A673 (cell line): ENCODE results near the gene TTC38. TPM values are rescaled to one million over a fixed set of nuclear protein-coding genes. Genes with fewer than 3 reads are reported as not detected.

ENCODE experiments used
- BruUV-seq: library from RNA; stranded (reverse); fragments of 400-500 nt; replicated peaks from 2 replicates; lab custom pipeline; 2021; lab: Mats Ljungman, UMichigan
- CTCF ChIA-PET: fragments of 300-600 bp; sonication (Branson Sonifier 250); formaldehyde crosslinking; loops from one replicate; lab custom pipeline; 2022; ENCODE audit warnings: antibody characterized with exemption; lab: Charles Lee
- POLR2A ChIA-PET: fragments of 300-600 bp; sonication (Branson Sonifier 250); formaldehyde crosslinking; loops from one replicate; lab custom pipeline; 2022; ENCODE audit warnings: antibody characterized with exemption; ENCODE audit not compliant: low non-redundant PET; lab: Charles Lee
- DNase-seq: peaks from one replicate; pipeline ENCODE4 v3.0.0-alpha.2; 2015; ENCODE audit warnings: low spot score
- H3K27ac ChIP-seq: fragments of 200-600 bp; sonication (generic); 2 replicates; pipeline ENCODE4 v1.5.1; 2016; ENCODE audit warnings: mixed run types, low read depth, mild to moderate bottlenecking, mixed read lengths, antibody characterized with exemption, low read length; ENCODE audit not compliant: poor library complexity, severe bottlenecking
- H3K27me3 ChIP-seq: fragments of 200-600 bp; sonication (generic); replicated peaks from 2 replicates; pipeline ENCODE4 v1.6.1; 2017; ENCODE audit warnings: mixed run types, low read depth, mild to moderate bottlenecking, mixed read lengths, antibody characterized with exemption, low read length; ENCODE audit not compliant: insufficient read depth, poor library complexity
- H3K36me3 ChIP-seq: fragments of 200-600 bp; sonication (generic); 2 replicates; pipeline ENCODE4 v1.6.1; 2016; ENCODE audit warnings: mixed run types, mild to moderate bottlenecking, mixed read lengths, antibody characterized with exemption, low read length; ENCODE audit not compliant: insufficient read depth, poor library complexity, severe bottlenecking
- H3K4me1 ChIP-seq: fragments of 200-600 bp; sonication (generic); 2 replicates; pipeline ENCODE4 v1.6.1; 2017; ENCODE audit warnings: mixed run types, mild to moderate bottlenecking, mixed read lengths, antibody characterized with exemption, low read length; ENCODE audit not compliant: insufficient read depth, poor library complexity, severe bottlenecking
- H3K4me3 ChIP-seq: fragments of 200-600 bp; sonication (generic); 2 replicates; pipeline ENCODE4 v1.5.1; 2016; ENCODE audit warnings: low read depth, mixed run types, mild to moderate bottlenecking, mixed read lengths, low read length; ENCODE audit not compliant: poor library complexity, severe bottlenecking
- H3K9me3 ChIP-seq: fragments of 200-600 bp; sonication (generic); 2 replicates; pipeline ENCODE4 v1.6.1; 2016; ENCODE audit warnings: mixed run types, low read depth, mild to moderate bottlenecking, mixed read lengths, antibody characterized with exemption, low read length; ENCODE audit not compliant: poor library complexity, severe bottlenecking
- EZH2 ChIP-seq: fragments of 200-600 bp; sonication (generic); IDR thresholded peaks from 2 replicates; pipeline ENCODE4 v1.6.1; 2017; ENCODE audit warnings: borderline replicate concordance, low read depth, mild to moderate bottlenecking, mixed read lengths, antibody characterized with exemption, low read length; ENCODE audit not compliant: poor library complexity, severe bottlenecking
- intact Hi-C: fragments of 100-400 bp; cut with micrococcal nuclease; formaldehyde crosslinking; loops from one replicate; pipeline ENCODE4 v1.10.0; 2022; ENCODE audit not compliant: unreplicated experiment
- total RNA-seq: library from RNA; stranded (reverse); gene quantifications from 2 replicates; pipeline ENCODE4 v1.2.3, GENCODE V29; 2021
- TF ChIP-seq, protein P1 (sequence below): fragments of 300-800, 200-600 bp; sonication (generic); conservative IDR thresholded peaks from 2 replicates; pipeline ENCODE4 v1.5.1; 2017; ENCODE audit warnings: low read depth, mild to moderate bottlenecking, antibody characterized with exemption, low read length, moderate library complexity, mixed read lengths

The TTC38 gene
- total RNA-seq, 1 experiment from 2014 or later: 11.4 TPM

DNA sequence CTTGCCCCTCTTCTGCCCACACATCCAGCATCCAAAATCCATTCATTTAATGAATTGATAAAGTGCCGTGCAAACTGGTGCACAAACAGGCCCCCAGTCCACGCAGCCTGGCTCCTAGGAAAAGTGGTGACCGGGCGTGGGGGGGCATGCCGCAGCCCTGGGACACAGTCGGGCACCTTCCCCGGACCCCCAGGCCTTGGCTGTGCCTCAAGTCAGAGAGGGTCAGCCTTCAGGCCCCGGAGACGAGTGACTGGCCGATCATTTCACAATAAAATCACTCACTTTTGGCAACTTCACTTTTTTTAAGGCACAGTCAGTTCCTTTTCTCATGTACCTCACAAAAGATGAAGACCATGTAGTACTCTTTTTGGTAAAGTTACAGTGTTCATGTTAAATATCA is 25.7 kb upstream of the TTC38 start:
- POLR2A ChIA-PET: no interaction called here
- no peaks in the 10 kb centered on the region for H3K4me1 ChIP-seq

DNA sequence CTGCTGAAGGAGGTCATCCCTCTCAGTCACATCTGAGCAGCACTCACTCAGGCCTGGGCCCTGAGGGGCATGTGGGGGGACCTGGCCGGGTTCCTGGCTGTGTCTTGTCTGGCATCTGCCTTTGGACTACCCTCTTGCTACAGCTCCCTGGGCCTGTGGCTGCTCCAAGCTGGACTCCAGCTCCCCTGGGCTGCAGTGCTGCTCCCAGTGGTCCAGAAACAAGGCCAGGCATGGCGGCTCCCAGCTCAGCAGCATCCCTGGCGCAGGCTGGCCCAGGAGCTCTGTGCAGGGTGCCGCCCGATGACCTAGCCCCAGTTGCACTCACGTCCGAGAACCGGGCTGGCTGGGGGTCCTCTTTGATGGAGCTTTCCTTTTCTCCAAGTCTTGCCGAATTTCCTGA is 23.0 kb upstream of the TTC38 start:
- TF ChIP-seq, protein P1, sequence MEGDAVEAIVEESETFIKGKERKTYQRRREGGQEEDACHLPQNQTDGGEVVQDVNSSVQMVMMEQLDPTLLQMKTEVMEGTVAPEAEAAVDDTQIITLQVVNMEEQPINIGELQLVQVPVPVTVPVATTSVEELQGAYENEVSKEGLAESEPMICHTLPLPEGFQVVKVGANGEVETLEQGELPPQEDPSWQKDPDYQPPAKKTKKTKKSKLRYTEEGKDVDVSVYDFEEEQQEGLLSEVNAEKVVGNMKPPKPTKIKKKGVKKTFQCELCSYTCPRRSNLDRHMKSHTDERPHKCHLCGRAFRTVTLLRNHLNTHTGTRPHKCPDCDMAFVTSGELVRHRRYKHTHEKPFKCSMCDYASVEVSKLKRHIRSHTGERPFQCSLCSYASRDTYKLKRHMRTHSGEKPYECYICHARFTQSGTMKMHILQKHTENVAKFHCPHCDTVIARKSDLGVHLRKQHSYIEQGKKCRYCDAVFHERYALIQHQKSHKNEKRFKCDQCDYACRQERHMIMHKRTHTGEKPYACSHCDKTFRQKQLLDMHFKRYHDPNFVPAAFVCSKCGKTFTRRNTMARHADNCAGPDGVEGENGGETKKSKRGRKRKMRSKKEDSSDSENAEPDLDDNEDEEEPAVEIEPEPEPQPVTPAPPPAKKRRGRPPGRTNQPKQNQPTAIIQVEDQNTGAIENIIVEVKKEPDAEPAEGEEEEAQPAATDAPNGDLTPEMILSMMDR: no peak
- no peak for DNase-seq
- Histone ChIP-seq H3K4me3 (no peak overlapping the region), H3K36me3 (peaks cover 3% of the 10 kb centered on the region), H3K27ac (no peak overlapping the region), H3K9me3 (no peaks in the 10 kb centered on the region), H3K27me3 (no peaks in the 10 kb centered on the region), H3K4me1 (peaks cover 5% of the 10 kb centered on the region)
- ChIA-PET POLR2A (no interaction called here), CTCF (no interaction called here)
- BruUV-seq: no TSS peak
- intact Hi-C loops: no loop called here

More for the DNA sequence above, 25.7 kb upstream of the TTC38 start:
- intact Hi-C loops: no loop called here
- H3K27ac ChIP-seq: no peak overlapping the region
- no peak for TF ChIP-seq EZH2
- TF ChIP-seq, protein P1: no peak
- H3K9me3 ChIP-seq: no peaks in the 10 kb centered on the region
- peaks cover 3% of the 10 kb centered on the region for H3K36me3 ChIP-seq
- CTCF ChIA-PET: no interaction called here
- no TSS peak for BruUV-seq
- no peak for DNase-seq
- no peaks in the 10 kb centered on the region for H3K27me3 ChIP-seq
- H3K4me3 ChIP-seq: no peak overlapping the region

DNA sequence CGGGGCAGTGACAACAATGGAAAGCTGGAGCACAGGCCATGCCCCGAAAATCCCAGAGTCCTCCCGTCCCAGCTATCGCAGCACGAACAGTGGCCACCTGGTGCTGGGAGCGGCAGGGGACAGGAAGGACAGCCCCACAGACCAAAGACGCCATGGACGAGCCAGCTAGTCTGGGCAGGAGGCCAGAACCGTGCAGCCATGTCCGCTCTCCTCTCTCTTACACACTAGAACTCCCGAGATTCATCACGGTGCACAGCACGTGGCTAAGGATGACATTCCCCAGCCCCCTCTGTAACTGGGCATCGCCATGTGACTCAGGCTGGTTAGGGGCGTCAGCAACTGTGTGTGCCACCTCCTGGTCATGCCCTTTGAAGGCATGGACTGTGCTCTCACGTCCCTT is 22.3 kb upstream of the TTC38 start:
- CTCF ChIA-PET: no interaction called here
- no peak overlapping the region for H3K4me3 ChIP-seq
- peaks cover 3% of the 10 kb centered on the region for H3K36me3 ChIP-seq
- TF ChIP-seq, protein P1: no peak
- no peak for TF ChIP-seq EZH2
- intact Hi-C loops: no loop called here
- no TSS peak for BruUV-seq
- H3K27me3 ChIP-seq: no peaks in the 10 kb centered on the region
- H3K4me1 ChIP-seq: peaks cover 5% of the 10 kb centered on the region
- H3K9me3 ChIP-seq: no peaks in the 10 kb centered on the region
- POLR2A ChIA-PET: no interaction called here
- peak; percentile 27 for DNase-seq
- H3K27ac ChIP-seq: no peak overlapping the region
